ENCODE data around the gene SPATA25. TPM values are rescaled to one million over a fixed set of nuclear protein-coding genes. Genes with fewer than 3 reads are reported as not detected.

The SPATA25 gene
- total RNA-seq, 4 donors from 2014 or later: 1.9 to 12.9 (median 6.4) TPM; not detected in 1

- Histone ChIP-seq H3K9me3 (no peaks in the 10 kb centered on the region), H3K36me3 (no peaks in the 10 kb centered on the region), H3K27ac (peak overlapping the region; percentile 51), H3K4me3 (peak overlapping the region; percentile 16), H3K27me3 (no peaks in the 10 kb centered on the region), H3K4me1 (peaks cover 27% of the 10 kb centered on the region)
- peak in 1 of 2 donors; percentile 72 for DNase-seq (ENCODE audit: low spot score in 2 of 2)
- TF ChIP-seq POLR2A (IDR thresholded peaks at IDR 0.05) (no peak), EP300 (IDR thresholded peaks at IDR 0.05) (no peak), CTCF (IDR thresholded peaks at IDR 0.05) (no peak), POLR2AphosphoS5 (IDR thresholded peaks at IDR 0.05) (no peak)
- 49% methylated on average over 21 of the region's 21 CpGs for WGBS
Observed at GRCh38 chr20:45924391-45925261, 37.2 kb upstream of the SPATA25 start.

- Histone ChIP-seq H3K27me3 (no peaks in the 10 kb centered on the region), H3K27ac (no peak overlapping the region), H3K4me3 (no peak overlapping the region), H3K9me3 (no peaks in the 10 kb centered on the region), H3K36me3 (no peaks in the 10 kb centered on the region), H3K4me1 (peaks cover 41% of the 10 kb centered on the region)
- 88% methylated on average over 11 of the region's 11 CpGs for WGBS
- no peak for DNase-seq (ENCODE audit: low spot score in 2 of 2)
- TF ChIP-seq POLR2A (IDR thresholded peaks at IDR 0.05) (no peak), POLR2AphosphoS5 (IDR thresholded peaks at IDR 0.05) (no peak), CTCF (IDR thresholded peaks at IDR 0.05) (no peak), EP300 (IDR thresholded peaks at IDR 0.05) (no peak)
Observed at GRCh38 chr20:45921337-45922189, 34.1 kb upstream of the SPATA25 start.

GRCh38 chr20:45920462-45921336 lies 33.3 kb upstream of the SPATA25 start:
- H3K4me3 ChIP-seq: no peak overlapping the region
- H3K27ac ChIP-seq: peak overlapping the region; percentile 18
- H3K4me1 ChIP-seq: peaks cover 38% of the 10 kb centered on the region
- TF ChIP-seq POLR2A (IDR thresholded peaks at IDR 0.05) (no peak), POLR2AphosphoS5 (IDR thresholded peaks at IDR 0.05) (no peak), CTCF (IDR thresholded peaks at IDR 0.05) (no peak), EP300 (IDR thresholded peaks at IDR 0.05) (no peak)
- no peaks in the 10 kb centered on the region for H3K9me3 ChIP-seq
- no peaks in the 10 kb centered on the region for H3K36me3 ChIP-seq
- no peak for DNase-seq (ENCODE audit: low spot score in 2 of 2)
- WGBS: 85% methylated on average over 9 of the region's 9 CpGs
- no peaks in the 10 kb centered on the region for H3K27me3 ChIP-seq

DNA sequence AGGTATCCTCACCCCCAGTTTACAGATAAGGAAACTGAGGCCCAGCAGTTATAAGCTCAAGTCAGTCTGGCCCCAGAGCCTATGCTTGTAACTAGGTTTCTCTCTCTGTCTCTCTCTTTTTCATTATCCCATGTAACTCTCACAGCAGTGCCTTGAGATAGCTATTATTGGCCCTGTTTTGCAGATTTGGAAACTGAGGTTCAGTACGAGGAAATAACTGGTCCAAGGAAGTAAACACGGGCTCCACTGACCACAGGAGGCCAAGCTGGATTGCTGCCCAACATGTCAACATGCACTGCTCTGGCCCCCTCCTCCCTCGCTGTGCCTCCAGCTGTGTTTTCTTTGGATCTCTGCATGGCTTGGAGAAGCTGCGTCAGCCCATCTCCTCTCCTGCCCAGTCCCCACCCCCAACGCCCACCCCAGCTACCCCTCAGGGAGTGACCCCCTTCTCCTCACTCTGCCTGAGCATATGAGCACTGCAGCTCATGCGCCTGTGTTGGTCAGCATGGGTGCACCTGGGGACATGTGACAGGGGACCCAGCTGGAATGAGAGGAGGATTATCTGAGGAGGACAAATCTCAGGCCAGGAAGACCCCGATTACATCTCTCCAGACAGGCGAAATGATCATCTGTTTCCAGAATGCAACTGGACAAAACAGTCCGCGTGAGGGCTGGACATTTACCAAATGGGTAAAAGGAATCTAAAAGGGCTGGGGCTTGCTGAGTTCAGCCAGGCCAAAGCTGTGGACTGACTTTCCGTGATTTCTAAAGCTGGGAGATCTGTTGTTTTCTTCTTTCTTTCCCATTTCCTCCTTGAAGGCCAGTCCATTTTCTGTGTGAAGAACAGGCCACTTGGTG lies 32.3 kb upstream of the SPATA25 start:
- H3K36me3 ChIP-seq: no peaks in the 10 kb centered on the region
- WGBS: 54% methylated on average over 11 of the region's 11 CpGs
- peaks cover 28% of the 10 kb centered on the region for H3K4me1 ChIP-seq
- TF ChIP-seq POLR2AphosphoS5 (IDR thresholded peaks at IDR 0.05) (no peak), CTCF (IDR thresholded peaks at IDR 0.05) (no peak)
- no peak for DNase-seq (ENCODE audit: low spot score in 2 of 2)
- H3K27ac ChIP-seq: peak overlapping the region; percentile 18
- no peaks in the 10 kb centered on the region for H3K9me3 ChIP-seq
- H3K27me3 ChIP-seq: no peaks in the 10 kb centered on the region
- H3K4me3 ChIP-seq: no peak overlapping the region
